ENCODE data around the gene COL4A3. TPM values are rescaled to one million over a fixed set of nuclear protein-coding genes. Genes with fewer than 3 reads are reported as not detected.

The COL4A3 gene
- total RNA-seq, 1 donor from 2014 or later: 0.34 TPM

DNA sequence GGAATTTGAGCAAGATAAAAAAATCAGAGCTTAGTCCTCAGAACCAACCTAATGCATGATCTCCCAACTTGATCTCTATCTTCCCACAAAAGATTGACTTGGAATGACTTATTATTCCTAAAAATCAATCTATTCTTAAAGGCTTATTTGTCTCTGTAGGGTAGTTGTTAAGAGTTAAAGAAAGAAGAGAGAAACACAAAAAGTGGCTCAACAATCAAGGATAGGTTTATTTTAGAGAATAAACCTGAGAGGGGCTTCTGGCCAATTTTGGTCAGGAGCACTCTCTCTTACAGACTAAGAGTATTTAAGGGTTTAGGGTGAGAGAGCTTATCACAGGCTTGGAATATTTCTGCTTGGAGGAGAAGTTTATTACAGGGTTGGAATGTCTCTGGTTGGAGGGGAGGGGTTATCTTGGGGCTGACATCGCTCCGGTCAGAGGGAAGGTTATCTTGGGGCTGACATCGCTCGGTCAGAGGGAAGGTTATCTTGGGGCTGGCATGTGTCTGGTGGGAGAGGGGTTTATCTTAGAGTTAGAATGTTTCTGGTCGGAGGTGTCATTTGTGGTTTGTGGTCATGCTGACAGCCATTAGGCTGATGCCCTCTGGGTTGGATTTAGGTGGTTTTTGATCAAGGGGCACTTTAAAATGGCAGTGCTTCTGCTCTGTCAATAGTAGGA is 158.2 kb downstream of the COL4A3 start:
- H3K4me3 Mint-ChIP-seq (ENCODE audit: low read depth): no peak overlapping the region
- DNase-seq (ENCODE audit: low spot score, unreplicated experiment): no peak
- H3K27me3 Mint-ChIP-seq: no peaks in the 10 kb centered on the region
- TF ChIP-seq CTCF (IDR thresholded peaks at IDR 0.05; ENCODE audit: unreplicated experiment): no peak
- peaks cover 24% of the 10 kb centered on the region for H3K9me3 Mint-ChIP-seq (ENCODE audit: low read depth)
- H3K4me1 Mint-ChIP-seq (ENCODE audit: low read depth): peaks cover 9% of the 10 kb centered on the region
- H3K27ac Mint-ChIP-seq: no peak overlapping the region
- H3K36me3 Mint-ChIP-seq (ENCODE audit: insufficient read depth): peaks cover 10% of the 10 kb centered on the region

GRCh38 chr2:227323818-227324217 is 159.4 kb downstream of the COL4A3 start:
- no peaks in the 10 kb centered on the region for H3K27me3 Mint-ChIP-seq
- peaks cover 10% of the 10 kb centered on the region for H3K36me3 Mint-ChIP-seq (ENCODE audit: insufficient read depth)
- peaks cover 22% of the 10 kb centered on the region for H3K9me3 Mint-ChIP-seq (ENCODE audit: low read depth)
- no peak for TF ChIP-seq CTCF (IDR thresholded peaks at IDR 0.05; ENCODE audit: unreplicated experiment)
- DNase-seq (ENCODE audit: low spot score, unreplicated experiment): no peak
- H3K27ac Mint-ChIP-seq: no peak overlapping the region
- H3K4me1 Mint-ChIP-seq (ENCODE audit: low read depth): peaks cover 9% of the 10 kb centered on the region
- peak overlapping the region; percentile 94 for H3K4me3 Mint-ChIP-seq (ENCODE audit: low read depth)

GRCh38 chr2:227324642-227324994 is 160.2 kb downstream of the COL4A3 start:
- H3K4me1 Mint-ChIP-seq (ENCODE audit: low read depth): peaks cover 9% of the 10 kb centered on the region
- peaks cover 10% of the 10 kb centered on the region for H3K36me3 Mint-ChIP-seq (ENCODE audit: insufficient read depth)
- no peak for TF ChIP-seq CTCF (IDR thresholded peaks at IDR 0.05; ENCODE audit: unreplicated experiment)
- H3K4me3 Mint-ChIP-seq (ENCODE audit: low read depth): peak overlapping the region; percentile 94
- DNase-seq (ENCODE audit: low spot score, unreplicated experiment): no peak
- peaks cover 22% of the 10 kb centered on the region for H3K9me3 Mint-ChIP-seq (ENCODE audit: low read depth)
- H3K27ac Mint-ChIP-seq: peak overlapping the region; percentile 97
- no peaks in the 10 kb centered on the region for H3K27me3 Mint-ChIP-seq

DNA sequence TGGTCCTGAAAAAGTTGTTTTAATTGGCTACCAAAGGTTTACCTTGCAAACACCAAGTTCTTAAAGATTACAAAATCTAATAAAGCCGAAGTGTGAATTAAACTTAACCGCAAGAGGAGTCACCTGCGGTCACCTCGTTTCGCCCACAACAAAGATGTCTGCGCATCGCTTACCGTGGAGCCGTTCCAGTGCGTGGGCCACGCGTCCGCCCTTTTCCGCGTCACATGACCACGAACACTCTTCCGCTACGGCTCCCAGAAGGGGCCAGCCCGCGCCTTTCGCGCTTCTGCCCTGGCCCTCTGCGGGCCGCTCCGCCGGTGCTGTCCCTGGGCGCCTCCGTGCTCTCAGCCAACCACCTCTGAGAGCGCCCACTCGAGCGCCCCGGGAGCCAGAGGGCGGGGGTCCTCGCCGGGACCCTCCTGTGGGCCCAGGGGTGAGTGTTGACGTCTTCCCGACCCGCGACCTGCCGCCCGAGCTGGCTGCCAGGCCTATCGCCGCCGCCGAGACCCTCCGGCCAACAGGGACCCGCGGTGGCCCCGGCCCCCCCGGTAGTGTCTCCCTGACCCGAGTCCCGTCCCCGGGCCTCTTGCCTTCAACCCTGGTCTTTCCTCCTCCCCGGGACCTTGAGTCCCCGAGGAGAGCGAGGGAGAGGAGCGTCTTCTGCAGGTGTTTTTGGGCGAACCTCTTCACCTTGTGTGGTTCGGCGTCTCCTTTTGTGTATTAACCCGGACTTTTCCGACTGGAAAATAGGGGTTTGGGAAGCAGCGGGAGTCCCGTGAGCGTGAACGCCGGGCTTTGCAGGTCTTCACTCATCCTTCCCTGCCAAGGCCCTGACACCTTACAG is 160.8 kb downstream of the COL4A3 start, which contains the start of gene MFF:
Gene MFF, plus strand, starts transcription at position 257 of the 844 bp plus-strand sequence. CDS start 5,415 bp downstream, outside the sequence.
- Mint-ChIP-seq H3K4me3 (ENCODE audit: low read depth) (peak within 1 kb of the TSS; percentile 94), H3K36me3 (ENCODE audit: insufficient read depth) (peaks cover 10% of the 10 kb centered on the region), H3K4me1 (ENCODE audit: low read depth) (peaks cover 9% of the 10 kb centered on the region), H3K27me3 (no peaks in the 10 kb centered on the region), H3K27ac (peak within 1 kb of the TSS; percentile 99), H3K9me3 (ENCODE audit: low read depth) (peaks cover 19% of the 10 kb centered on the region)
- TF ChIP-seq CTCF (IDR thresholded peaks at IDR 0.05; ENCODE audit: unreplicated experiment): peak; percentile 35
- peak; percentile 70 for DNase-seq (ENCODE audit: low spot score, unreplicated experiment)

- Mint-ChIP-seq H3K27me3 (no peaks in the 10 kb centered on the region), H3K9me3 (ENCODE audit: low read depth) (peaks cover 19% of the 10 kb centered on the region), H3K4me3 (ENCODE audit: low read depth) (peak overlapping the region; percentile 94), H3K36me3 (ENCODE audit: insufficient read depth) (peaks cover 13% of the 10 kb centered on the region), H3K4me1 (ENCODE audit: low read depth) (peaks cover 9% of the 10 kb centered on the region), H3K27ac (peak overlapping the region; percentile 99)
- no peak for TF ChIP-seq CTCF (IDR thresholded peaks at IDR 0.05; ENCODE audit: unreplicated experiment)
- no peak for DNase-seq (ENCODE audit: low spot score, unreplicated experiment)
These were observed 161.4 kb downstream of the COL4A3 start for GRCh38 chr2:227325839-227326195.
